ENCODE data around the gene MYO9B. TPM values are rescaled to one million over a fixed set of nuclear protein-coding genes. Genes with fewer than 3 reads are reported as not detected.
"Not testable (repeated sequence)": the region's sequence is repeated elsewhere in the genome, so short reads cannot be mapped to it uniquely, and the experiment has no call there.

Gene MYO9B
- total and polyA plus RNA-seq, 4 donors, result 27.9 to 124 (median 68.8) TPM

DNA sequence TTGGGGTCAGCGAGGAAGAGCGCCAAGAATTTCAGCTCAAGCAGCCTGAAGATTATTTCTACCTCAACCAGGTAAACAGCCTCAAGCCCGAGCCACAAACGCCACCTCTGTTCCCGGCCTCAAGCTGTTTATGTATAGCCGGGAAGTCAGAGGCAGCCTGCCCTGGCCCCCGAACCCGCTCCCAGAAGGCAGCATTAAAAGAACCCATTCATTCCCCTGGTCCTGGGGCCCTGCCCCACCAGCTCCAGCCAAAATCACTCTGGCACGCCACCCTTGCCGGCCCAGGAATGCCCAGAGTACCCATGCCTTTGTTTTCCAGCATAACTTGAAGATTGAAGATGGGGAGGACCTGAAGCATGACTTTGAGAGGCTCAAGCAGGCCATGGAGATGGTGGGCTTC is 78.4 kb downstream of the MYO9B start:
- H3K9me3 ChIP-seq (ENCODE audit: control insufficient read depth, insufficient read depth, low read length), result no peaks in the 10 kb centered on the region
- WGBS (ENCODE audit: insufficient coverage), result 91% methylated on average over 9 of the region's 10 CpGs
- no peak for DNase-seq (ENCODE audit: low read depth in 4 of 6, low spot score in 6 of 6)
- no peaks in the 10 kb centered on the region for H3K27me3 ChIP-seq (ENCODE audit: control insufficient read depth, insufficient read depth, low read length)
- H3K4me3 ChIP-seq (ENCODE audit: low read depth, low read length), result no peak overlapping the region
- H3K36me3 ChIP-seq (ENCODE audit: control insufficient read depth, insufficient read depth, low read length), result peaks cover 82% of the 10 kb centered on the region
- H3K4me1 ChIP-seq (ENCODE audit: control insufficient read depth, insufficient read depth, low read length), result peaks cover 6% of the 10 kb centered on the region
- H3K27ac ChIP-seq (ENCODE audit: low read depth, low read length), result no peak overlapping the region

GRCh38 chr19:17155251-17155650 is 79.7 kb downstream of the MYO9B start:
- no peaks in the 10 kb centered on the region for H3K9me3 ChIP-seq (ENCODE audit: control insufficient read depth, insufficient read depth, low read length)

DNA sequence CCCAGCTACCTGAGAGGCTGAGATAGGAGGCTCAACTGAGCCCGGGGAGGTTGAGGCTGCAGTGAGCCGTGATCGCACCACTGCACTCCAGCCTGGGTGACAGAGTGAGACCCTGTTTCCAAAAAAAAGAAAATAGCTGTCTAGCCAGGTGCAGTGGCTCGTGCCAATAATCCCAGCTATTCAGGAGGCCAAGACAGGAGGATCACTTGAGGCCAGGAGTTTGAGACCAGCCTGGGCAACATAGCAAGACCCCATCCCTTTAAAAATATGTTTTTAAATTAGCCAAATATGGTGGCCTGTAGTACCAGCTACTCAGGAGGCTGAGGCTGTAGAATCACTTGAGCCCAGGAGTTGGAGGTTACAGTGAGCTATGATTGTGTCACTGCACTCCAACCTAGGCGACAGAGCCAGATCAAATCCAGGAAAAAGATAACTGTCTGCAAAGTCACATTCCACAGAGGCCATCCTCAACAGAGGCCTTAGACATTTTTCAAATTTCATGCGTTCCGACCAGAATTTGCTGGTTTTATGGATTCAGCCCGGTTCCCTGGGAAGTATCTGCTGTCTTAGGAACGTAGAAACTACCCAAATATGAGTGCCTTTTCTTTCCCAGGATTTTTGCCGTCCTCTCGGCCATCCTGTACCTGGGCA is 80.8 kb downstream of the MYO9B start:
- Histone ChIP-seq H3K27me3 (ENCODE audit: control insufficient read depth, insufficient read depth, low read length) (no peaks in the 10 kb centered on the region), H3K4me1 (ENCODE audit: control insufficient read depth, insufficient read depth, low read length) (no peaks in the 10 kb centered on the region), H3K9me3 (ENCODE audit: control insufficient read depth, insufficient read depth, low read length) (no peaks in the 10 kb centered on the region), H3K36me3 (ENCODE audit: control insufficient read depth, insufficient read depth, low read length) (peaks cover 79% of the 10 kb centered on the region), H3K27ac (ENCODE audit: low read depth, low read length) (no peak overlapping the region), H3K4me3 (ENCODE audit: low read depth, low read length) (no peak overlapping the region)
- 98% methylated on average over 11 of the region's 11 CpGs for WGBS (ENCODE audit: insufficient coverage)
- no peak for DNase-seq (ENCODE audit: low read depth in 4 of 6, low spot score in 6 of 6)

More at GRCh38 chr19:17155251-17155650, 79.7 kb downstream of the MYO9B start:
- WGBS (ENCODE audit: insufficient coverage), result 91% methylated on average over 5 of the region's 7 CpGs
- Histone ChIP-seq H3K27me3 (ENCODE audit: control insufficient read depth, insufficient read depth, low read length) (no peaks in the 10 kb centered on the region), H3K4me1 (ENCODE audit: control insufficient read depth, insufficient read depth, low read length) (no peaks in the 10 kb centered on the region), H3K4me3 (ENCODE audit: low read depth, low read length) (no peak overlapping the region), H3K36me3 (ENCODE audit: control insufficient read depth, insufficient read depth, low read length) (peaks cover 79% of the 10 kb centered on the region), H3K27ac (ENCODE audit: low read depth, low read length) (no peak overlapping the region)
- DNase-seq (ENCODE audit: low read depth in 4 of 6, low spot score in 6 of 6), result no peak

DNA sequence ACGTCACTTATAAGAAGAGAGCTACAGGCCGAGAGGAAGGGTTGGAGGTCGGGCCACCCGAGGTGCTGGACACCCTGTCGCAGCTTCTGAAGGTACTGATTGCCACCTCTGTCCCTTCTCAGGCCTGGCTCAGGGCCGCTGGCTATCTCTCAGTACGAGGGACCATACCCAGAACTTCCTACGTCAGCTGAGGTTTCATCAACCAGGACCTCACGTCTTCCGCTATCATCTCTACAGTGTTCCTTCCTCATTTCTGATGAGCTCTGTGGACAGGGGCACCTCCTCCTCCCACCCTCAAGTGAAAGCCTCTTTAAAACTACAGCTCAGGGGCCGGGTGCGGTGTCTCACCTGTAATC is 81.3 kb downstream of the MYO9B start:
- no peaks in the 10 kb centered on the region for H3K9me3 ChIP-seq (ENCODE audit: control insufficient read depth, insufficient read depth, low read length)
- H3K4me1 ChIP-seq (ENCODE audit: control insufficient read depth, insufficient read depth, low read length), result no peaks in the 10 kb centered on the region
- H3K27me3 ChIP-seq (ENCODE audit: control insufficient read depth, insufficient read depth, low read length), result no peaks in the 10 kb centered on the region
- peaks cover 82% of the 10 kb centered on the region for H3K36me3 ChIP-seq (ENCODE audit: control insufficient read depth, insufficient read depth, low read length)
- no peak for DNase-seq (ENCODE audit: low read depth in 4 of 6, low spot score in 6 of 6)
- WGBS (ENCODE audit: insufficient coverage), result 90% methylated on average over 10 of the region's 12 CpGs
- no peak overlapping the region for H3K4me3 ChIP-seq (ENCODE audit: low read depth, low read length)
- no peak overlapping the region for H3K27ac ChIP-seq (ENCODE audit: low read depth, low read length)

- Histone ChIP-seq H3K27me3 (ENCODE audit: control insufficient read depth, insufficient read depth, low read length) (no peaks in the 10 kb centered on the region), H3K4me3 (ENCODE audit: low read depth, low read length) (no peak overlapping the region), H3K27ac (ENCODE audit: low read depth, low read length) (no peak overlapping the region), H3K36me3 (ENCODE audit: control insufficient read depth, insufficient read depth, low read length) (peaks cover 87% of the 10 kb centered on the region), H3K4me1 (ENCODE audit: control insufficient read depth, insufficient read depth, low read length) (no peaks in the 10 kb centered on the region), H3K9me3 (ENCODE audit: control insufficient read depth, insufficient read depth, low read length) (no peaks in the 10 kb centered on the region)
- no peak for DNase-seq (ENCODE audit: low read depth in 4 of 6, low spot score in 6 of 6)
- WGBS (ENCODE audit: insufficient coverage), result 99% methylated on average over 14 of the region's 15 CpGs
These were observed 83.0 kb downstream of the MYO9B start for GRCh38 chr19:17158584-17158983.

GRCh38 chr19:17159466-17160393 is 84.2 kb downstream of the MYO9B start:
- Histone ChIP-seq H3K4me3 (ENCODE audit: low read depth, low read length) (no peak overlapping the region), H3K4me1 (ENCODE audit: control insufficient read depth, insufficient read depth, low read length) (no peaks in the 10 kb centered on the region), H3K9me3 (ENCODE audit: control insufficient read depth, insufficient read depth, low read length) (no peaks in the 10 kb centered on the region), H3K27ac (ENCODE audit: low read depth, low read length) (no peak overlapping the region), H3K27me3 (ENCODE audit: control insufficient read depth, insufficient read depth, low read length) (no peaks in the 10 kb centered on the region), H3K36me3 (ENCODE audit: control insufficient read depth, insufficient read depth, low read length) (peaks cover 82% of the 10 kb centered on the region)
- WGBS (ENCODE audit: insufficient coverage), result 56% methylated on average over 9 of the region's 9 CpGs
- DNase-seq (ENCODE audit: low read depth in 4 of 6, low spot score in 6 of 6), result no peak

DNA sequence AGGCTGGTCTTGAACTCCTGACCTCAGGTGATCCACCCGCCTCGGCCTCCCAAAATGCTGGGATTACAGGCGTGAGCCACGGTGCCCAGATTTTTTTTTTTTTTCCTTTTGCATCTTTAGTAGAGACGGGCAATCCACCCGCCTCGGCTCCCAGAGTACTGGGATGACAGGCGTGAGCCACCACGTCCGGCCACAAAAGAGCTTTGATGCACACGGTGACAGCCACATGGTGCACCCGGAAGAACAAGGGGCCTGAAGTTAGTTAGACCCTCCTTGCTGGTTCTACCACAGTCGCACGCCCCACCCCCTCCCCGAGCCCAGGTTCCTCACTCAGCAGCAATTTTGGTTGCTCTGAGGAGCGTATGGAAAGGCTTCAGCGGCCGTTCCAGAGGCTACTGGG is 85.3 kb downstream of the MYO9B start:
- H3K4me3 ChIP-seq (ENCODE audit: low read depth, low read length), result no peak overlapping the region
- peaks cover 80% of the 10 kb centered on the region for H3K36me3 ChIP-seq (ENCODE audit: control insufficient read depth, insufficient read depth, low read length)
- no peaks in the 10 kb centered on the region for H3K27me3 ChIP-seq (ENCODE audit: control insufficient read depth, insufficient read depth, low read length)
- H3K27ac ChIP-seq (ENCODE audit: low read depth, low read length), result no peak overlapping the region
- no peaks in the 10 kb centered on the region for H3K4me1 ChIP-seq (ENCODE audit: control insufficient read depth, insufficient read depth, low read length)
- DNase-seq (ENCODE audit: low read depth in 4 of 6, low spot score in 6 of 6), result no peak
- 93% methylated on average over 18 of the region's 18 CpGs for WGBS (ENCODE audit: insufficient coverage)
- no peaks in the 10 kb centered on the region for H3K9me3 ChIP-seq (ENCODE audit: control insufficient read depth, insufficient read depth, low read length)

GRCh38 chr19:17162131-17162530 is 86.6 kb downstream of the MYO9B start:
- 95% methylated on average over 14 of the region's 14 CpGs for WGBS (ENCODE audit: insufficient coverage)
- H3K27ac ChIP-seq (ENCODE audit: low read depth, low read length); H3K4me1 ChIP-seq (ENCODE audit: control insufficient read depth, insufficient read depth, low read length); H3K4me3 ChIP-seq (ENCODE audit: low read depth, low read length); H3K27me3 ChIP-seq (ENCODE audit: control insufficient read depth, insufficient read depth, low read length); H3K9me3 ChIP-seq (ENCODE audit: control insufficient read depth, insufficient read depth, low read length); DNase-seq (ENCODE audit: low read depth in 4 of 6, low spot score in 6 of 6): not testable (repeated sequence)
- peaks cover 70% of the 10 kb centered on the region for H3K36me3 ChIP-seq (ENCODE audit: control insufficient read depth, insufficient read depth, low read length)

DNA sequence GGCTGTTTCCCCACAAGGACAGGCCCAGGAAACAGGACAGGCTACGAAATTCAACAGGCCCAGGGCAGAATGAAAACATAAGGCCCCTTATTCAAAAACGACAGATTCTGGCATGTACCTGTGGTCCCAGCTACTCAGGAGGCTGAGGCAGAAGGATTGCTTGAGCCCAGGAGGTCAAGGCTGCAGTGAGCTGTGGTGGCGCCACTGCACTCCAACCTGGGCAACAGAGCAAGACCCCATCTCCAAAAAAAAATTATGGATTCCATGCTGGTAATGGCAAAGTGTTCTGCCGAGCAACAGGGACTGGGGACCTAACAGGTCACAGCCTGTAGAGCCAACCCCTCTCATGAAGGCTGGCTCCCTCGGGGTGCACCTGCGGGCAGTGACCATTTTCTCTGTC is 87.0 kb downstream of the MYO9B start:
- Histone ChIP-seq H3K27me3 (ENCODE audit: control insufficient read depth, insufficient read depth, low read length) (no peaks in the 10 kb centered on the region), H3K27ac (ENCODE audit: low read depth, low read length) (no peak overlapping the region), H3K4me3 (ENCODE audit: low read depth, low read length) (no peak overlapping the region), H3K9me3 (ENCODE audit: control insufficient read depth, insufficient read depth, low read length) (no peaks in the 10 kb centered on the region), H3K4me1 (ENCODE audit: control insufficient read depth, insufficient read depth, low read length) (no peaks in the 10 kb centered on the region), H3K36me3 (ENCODE audit: control insufficient read depth, insufficient read depth, low read length) (peaks cover 67% of the 10 kb centered on the region)
- WGBS (ENCODE audit: insufficient coverage), result 100% methylated on average over 6 of the region's 6 CpGs
- DNase-seq (ENCODE audit: low read depth in 4 of 6, low spot score in 6 of 6), result no peak

DNA sequence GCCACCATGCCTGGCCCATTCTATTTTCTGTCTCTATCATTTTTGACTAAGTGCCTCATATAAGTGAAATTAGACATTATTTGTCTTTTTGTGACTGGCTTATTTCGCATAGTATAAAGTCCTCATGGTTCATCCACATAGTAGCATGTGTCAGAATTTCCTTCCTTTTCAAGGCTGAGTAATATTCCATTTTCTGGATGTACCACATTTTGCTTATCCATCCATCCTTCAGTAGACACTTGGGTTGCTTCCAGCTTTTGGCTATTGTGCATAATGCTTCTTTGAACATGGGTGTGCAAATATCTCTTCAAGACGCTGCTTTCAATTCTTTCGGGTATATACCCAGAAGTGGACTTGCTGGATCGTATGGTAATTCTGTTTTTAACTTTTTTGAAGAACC is 88.1 kb downstream of the MYO9B start:
- no peaks in the 10 kb centered on the region for H3K4me1 ChIP-seq (ENCODE audit: control insufficient read depth, insufficient read depth, low read length)
- DNase-seq (ENCODE audit: low read depth in 4 of 6, low spot score in 6 of 6), result no peak
- H3K9me3 ChIP-seq (ENCODE audit: control insufficient read depth, insufficient read depth, low read length), result no peaks in the 10 kb centered on the region
- H3K4me3 ChIP-seq (ENCODE audit: low read depth, low read length), result no peak overlapping the region
- no peak overlapping the region for H3K27ac ChIP-seq (ENCODE audit: low read depth, low read length)
- no peaks in the 10 kb centered on the region for H3K27me3 ChIP-seq (ENCODE audit: control insufficient read depth, insufficient read depth, low read length)
- H3K36me3 ChIP-seq (ENCODE audit: control insufficient read depth, insufficient read depth, low read length), result peaks cover 68% of the 10 kb centered on the region
- 100% methylated on average over 1 of the region's 4 CpGs for WGBS (ENCODE audit: insufficient coverage)

All from spinal cord (tissue), 10 donors.